Ascending aorta (tissue), 2 donors: ENCODE data around the gene TAB2. TPM values are rescaled to one million over a fixed set of nuclear protein-coding genes. Genes with fewer than 3 reads are reported as not detected.

Source experiments
- DNase-seq, 2 donors: peaks; one replicate each; pipeline ENCODE4 v3.0.0-alpha.2; 2019; ENCODE audit warnings: low spot score in 2 of 2
- H3K27ac ChIP-seq, 2 donors: fragments of 200-600 bp; sonication (generic); one replicate each; pipeline ENCODE4 v1.5.1; 2016 to 2017; ENCODE audit warnings: mild to moderate bottlenecking in 1 of 2
- H3K27me3 ChIP-seq: fragments of 200-600 bp; sonication (generic); one replicate; pipeline ENCODE4 v1.5.1; 2017
- H3K36me3 ChIP-seq, 2 donors: fragments of 200-600 bp; sonication (generic); one replicate each; pipeline ENCODE4 v1.5.1; 2016
- H3K4me1 ChIP-seq, 2 donors: fragments of 200-600 bp; sonication (generic); one replicate each; pipeline ENCODE4 v1.5.1; 2016 to 2017; ENCODE audit warnings: mild to moderate bottlenecking in 1 of 2
- H3K4me3 ChIP-seq, 2 donors: fragments of 200-600 bp; sonication (generic); one replicate each; pipeline ENCODE4 v1.5.1; 2016 to 2017; ENCODE audit warnings: mild to moderate bottlenecking in 1 of 2
- H3K9me3 ChIP-seq, 2 donors: fragments of 200-600 bp; sonication (generic); one replicate each; pipeline ENCODE4 v1.5.1; 2016
- CTCF ChIP-seq, 3 experiments: fragments of 200-600 bp in 2 of 3; fragments of 450-650 bp in 1 of 3; sonication (generic) in 2 of 3; IDR thresholded peaks; one replicate each; pipeline ENCODE4 v1.5.1; 2016 to 2019; ENCODE audit warnings: antibody characterized with exemption in 3 of 3, mild to moderate bottlenecking in 1 of 3, moderate library complexity in 1 of 3
- intact Hi-C: fragments of 100-400 bp; cut with DNase I; formaldehyde crosslinking; loops from one replicate; pipeline ENCODE4 v1.15.1; 2023
- total RNA-seq: library from RNA; depleted of rRNA; stranded (reverse); fragments of >200 nt; gene quantifications from one replicate; pipeline ENCODE4 v1.1.0, GENCODE V29; 2016

TAB2 gene
- total RNA-seq, 1 donor from 2014 or later: 55.2 TPM

- Histone ChIP-seq H3K4me1 (no peaks in the 10 kb centered on the region), H3K9me3 (no peaks in the 10 kb centered on the region), H3K4me3 (no peak overlapping the region), H3K27me3 (no peaks in the 10 kb centered on the region), H3K27ac (no peak overlapping the region), H3K36me3 (no peaks in the 10 kb centered on the region)
- no peak for DNase-seq
- intact Hi-C loops: no loop called here
- no peak for TF ChIP-seq CTCF (IDR thresholded peaks at IDR 0.05)
These were observed 32.6 kb upstream of the TAB2 start for GRCh38 chr6:149284904-149285303.

GRCh38 chr6:149285626-149286025, 31.9 kb upstream of the TAB2 start:
- Histone ChIP-seq H3K4me1 (no peaks in the 10 kb centered on the region), H3K27ac (no peak overlapping the region), H3K36me3 (no peaks in the 10 kb centered on the region), H3K4me3 (no peak overlapping the region), H3K27me3 (no peaks in the 10 kb centered on the region), H3K9me3 (no peaks in the 10 kb centered on the region)
- TF ChIP-seq CTCF (IDR thresholded peaks at IDR 0.05): no peak
- no peak for DNase-seq
- intact Hi-C loops: no loop called here

- TF ChIP-seq CTCF (IDR thresholded peaks at IDR 0.05): no peak
- Histone ChIP-seq H3K36me3 (no peaks in the 10 kb centered on the region), H3K9me3 (no peaks in the 10 kb centered on the region), H3K4me3 (no peak overlapping the region), H3K27ac (no peak overlapping the region), H3K4me1 (no peaks in the 10 kb centered on the region), H3K27me3 (no peaks in the 10 kb centered on the region)
- no peak for DNase-seq
- intact Hi-C loops: no loop called here
These were observed 30.6 kb upstream of the TAB2 start for GRCh38 chr6:149286905-149287304.

- no peak for DNase-seq
- no peak overlapping the region for H3K4me3 ChIP-seq
- no peak overlapping the region for H3K27ac ChIP-seq
- intact Hi-C loops: no loop called here
- H3K9me3 ChIP-seq: no peaks in the 10 kb centered on the region
- no peak for TF ChIP-seq CTCF (IDR thresholded peaks at IDR 0.05)
- no peaks in the 10 kb centered on the region for H3K4me1 ChIP-seq
- no peaks in the 10 kb centered on the region for H3K36me3 ChIP-seq
- H3K27me3 ChIP-seq: no peaks in the 10 kb centered on the region
These were observed 28.2 kb upstream of the TAB2 start for GRCh38 chr6:149289192-149289781.

GRCh38 chr6:149289966-149290365, 27.5 kb upstream of the TAB2 start:
- Histone ChIP-seq H3K4me1 (no peaks in the 10 kb centered on the region), H3K36me3 (no peaks in the 10 kb centered on the region), H3K27ac (no peak overlapping the region), H3K4me3 (no peak overlapping the region), H3K9me3 (no peaks in the 10 kb centered on the region), H3K27me3 (no peaks in the 10 kb centered on the region)
- DNase-seq: no peak
- TF ChIP-seq CTCF (IDR thresholded peaks at IDR 0.05): no peak
- intact Hi-C loops: no loop called here

- no peak for TF ChIP-seq CTCF (IDR thresholded peaks at IDR 0.05)
- H3K27ac ChIP-seq: no peak overlapping the region
- no peaks in the 10 kb centered on the region for H3K4me1 ChIP-seq
- H3K36me3 ChIP-seq: no peaks in the 10 kb centered on the region
- no peak for DNase-seq
- no peaks in the 10 kb centered on the region for H3K27me3 ChIP-seq
- H3K9me3 ChIP-seq: no peaks in the 10 kb centered on the region
- no peak overlapping the region for H3K4me3 ChIP-seq
- intact Hi-C loops: no loop called here
These were observed 24.3 kb upstream of the TAB2 start for GRCh38 chr6:149293244-149293643.
